Measurements from ENCODE around the gene EFNA5.

Gene EFNA5

GRCh38 chr5:107592515-107592914 lies 78.2 kb downstream of the EFNA5 start:
- TF ChIP-seq CTCF (IDR thresholded peaks at IDR 0.05; ENCODE audit: low read depth, low read length) = no peak
- no peak for DNase-seq
- H3K4me3 ChIP-seq (ENCODE audit: low read depth, low read length) = no peak overlapping the region

GRCh38 chr5:107590686-107591085 lies 80.1 kb downstream of the EFNA5 start:
- no peak for TF ChIP-seq CTCF (IDR thresholded peaks at IDR 0.05; ENCODE audit: low read depth, low read length)
- no peak for DNase-seq
- no peak overlapping the region for H3K27ac ChIP-seq
- H3K4me3 ChIP-seq (ENCODE audit: low read depth, low read length) = no peak overlapping the region
- H3K36me3 ChIP-seq = no peaks in the 10 kb centered on the region
- H3K27me3 ChIP-seq (ENCODE audit: insufficient read depth, low read depth, severe bottlenecking) = no peaks in the 10 kb centered on the region
- H3K9me3 ChIP-seq (ENCODE audit: severe bottlenecking) = no peaks in the 10 kb centered on the region

More at GRCh38 chr5:107592515-107592914, 78.2 kb downstream of the EFNA5 start:
- Histone ChIP-seq H3K27ac (no peak overlapping the region), H3K27me3 (ENCODE audit: insufficient read depth, low read depth, severe bottlenecking) (no peaks in the 10 kb centered on the region), H3K36me3 (no peaks in the 10 kb centered on the region), H3K9me3 (ENCODE audit: severe bottlenecking) (no peaks in the 10 kb centered on the region)

- no peaks in the 10 kb centered on the region for H3K36me3 ChIP-seq
- H3K9me3 ChIP-seq (ENCODE audit: severe bottlenecking) = no peaks in the 10 kb centered on the region
- TF ChIP-seq CTCF (IDR thresholded peaks at IDR 0.05; ENCODE audit: low read depth, low read length) = no peak
- H3K4me3 ChIP-seq (ENCODE audit: low read depth, low read length) = no peak overlapping the region
- DNase-seq = no peak
- no peaks in the 10 kb centered on the region for H3K27me3 ChIP-seq (ENCODE audit: insufficient read depth, low read depth, severe bottlenecking)
- no peak overlapping the region for H3K27ac ChIP-seq
These were observed 81.1 kb downstream of the EFNA5 start for GRCh38 chr5:107589520-107590193.

GRCh38 chr5:107582625-107583024 lies 88.1 kb downstream of the EFNA5 start:
- no peaks in the 10 kb centered on the region for H3K9me3 ChIP-seq (ENCODE audit: severe bottlenecking)
- no peaks in the 10 kb centered on the region for H3K27me3 ChIP-seq (ENCODE audit: insufficient read depth, low read depth, severe bottlenecking)
- no peak for DNase-seq
- no peak overlapping the region for H3K27ac ChIP-seq
- no peak for TF ChIP-seq CTCF (IDR thresholded peaks at IDR 0.05; ENCODE audit: low read depth, low read length)
- no peak overlapping the region for H3K4me3 ChIP-seq (ENCODE audit: low read depth, low read length)
- H3K36me3 ChIP-seq = no peaks in the 10 kb centered on the region

GRCh38 chr5:107580889-107581820 lies 89.6 kb downstream of the EFNA5 start:
- no peak overlapping the region for H3K27ac ChIP-seq
- H3K9me3 ChIP-seq (ENCODE audit: severe bottlenecking) = no peaks in the 10 kb centered on the region
- H3K27me3 ChIP-seq (ENCODE audit: insufficient read depth, low read depth, severe bottlenecking) = no peaks in the 10 kb centered on the region
- TF ChIP-seq CTCF (IDR thresholded peaks at IDR 0.05; ENCODE audit: low read depth, low read length) = no peak
- no peaks in the 10 kb centered on the region for H3K36me3 ChIP-seq
- no peak overlapping the region for H3K4me3 ChIP-seq (ENCODE audit: low read depth, low read length)
- no peak for DNase-seq

All from WERI-Rb-1 (cell line).